HG02588 (cell line): Measurements from ENCODE around the gene BRD1.
"Not testable (repeated sequence)": the region's sequence is repeated elsewhere in the genome, so short reads cannot be mapped to it uniquely, and the experiment has no call there.

Source experiments
- ATAC-seq: cut with Tn5 transposase; IDR thresholded peaks from one replicate; pipeline ENCODE4 v1.9.1; 2021; ENCODE audit warnings: mild to moderate bottlenecking, moderate library complexity; ENCODE audit not compliant: unreplicated experiment

The BRD1 gene

DNA sequence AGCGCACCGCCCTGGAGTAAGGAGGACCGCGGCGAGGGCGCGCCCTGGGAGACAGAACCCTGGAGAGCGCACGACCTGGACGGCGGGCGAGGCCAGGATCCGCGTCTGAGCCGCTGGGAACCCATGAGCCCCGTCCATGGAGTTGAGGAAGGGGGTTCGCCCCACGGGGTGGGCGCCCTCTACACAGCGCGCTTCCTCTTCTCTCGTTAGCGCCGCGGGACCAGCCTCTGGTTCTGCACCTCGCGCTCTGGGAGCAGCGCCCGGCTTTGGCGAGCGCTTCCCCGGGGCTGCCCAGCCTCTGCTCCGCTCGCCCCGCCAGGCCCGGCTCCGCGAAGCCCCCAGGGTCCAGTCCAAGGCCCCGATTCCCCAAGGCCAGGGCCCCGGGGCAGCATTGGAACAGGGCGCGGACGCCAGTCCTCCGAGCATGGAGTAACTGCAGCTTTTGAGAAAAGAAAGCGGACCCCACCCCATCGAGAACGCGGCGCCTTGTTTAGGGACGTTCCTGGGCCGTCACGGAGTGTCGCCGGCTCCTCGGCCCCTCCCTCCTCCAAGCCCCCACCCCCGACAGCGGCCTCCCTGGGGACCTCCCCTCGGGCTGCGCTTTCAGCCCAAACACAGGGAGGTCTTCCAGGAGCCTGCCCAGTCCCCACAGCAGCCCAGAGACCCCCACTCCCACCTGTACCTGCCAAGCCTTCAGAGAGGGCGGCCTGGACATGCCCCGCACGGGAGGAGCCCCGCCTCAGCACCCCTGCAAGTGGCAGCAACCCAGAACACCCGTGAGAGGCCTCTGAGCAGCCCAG lies 56.2 kb downstream of the BRD1 start:
- no peak for ATAC-seq

DNA sequence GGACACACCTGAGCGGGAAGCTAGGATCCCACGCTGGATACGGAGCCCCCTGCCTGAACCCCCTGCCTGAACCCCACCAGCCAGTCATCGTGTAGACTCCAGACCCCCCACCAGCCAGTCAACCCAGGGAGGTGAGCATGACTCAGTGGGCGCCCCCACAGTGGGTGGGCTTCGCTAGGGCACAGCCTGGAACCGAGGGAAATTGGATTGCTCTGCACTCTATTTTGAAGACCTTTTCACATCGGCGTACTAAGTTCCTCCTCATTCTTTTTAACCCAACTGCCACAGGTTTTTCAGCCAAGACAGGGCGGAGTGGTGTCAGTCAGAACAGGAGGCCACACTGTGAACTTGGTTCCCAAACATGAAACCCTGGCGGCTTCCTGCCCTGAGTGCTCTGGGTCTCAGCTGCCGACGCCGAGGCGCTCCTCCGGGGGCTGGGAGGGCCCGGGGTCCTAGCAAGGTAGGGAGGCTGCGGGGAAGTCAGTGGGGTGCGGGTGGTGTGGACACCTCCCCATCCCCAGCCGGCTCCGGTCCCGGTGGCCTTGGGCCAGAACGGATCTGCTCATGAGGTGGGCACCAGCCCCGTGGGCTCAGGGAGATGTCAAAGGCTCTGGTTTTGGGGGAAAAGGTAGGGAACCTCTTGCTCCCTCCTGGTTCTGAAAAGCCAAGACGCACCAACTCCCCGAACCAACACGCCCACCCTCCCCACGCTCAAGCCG lies 57.0 kb downstream of the BRD1 start:
- ATAC-seq, result no peak

DNA sequence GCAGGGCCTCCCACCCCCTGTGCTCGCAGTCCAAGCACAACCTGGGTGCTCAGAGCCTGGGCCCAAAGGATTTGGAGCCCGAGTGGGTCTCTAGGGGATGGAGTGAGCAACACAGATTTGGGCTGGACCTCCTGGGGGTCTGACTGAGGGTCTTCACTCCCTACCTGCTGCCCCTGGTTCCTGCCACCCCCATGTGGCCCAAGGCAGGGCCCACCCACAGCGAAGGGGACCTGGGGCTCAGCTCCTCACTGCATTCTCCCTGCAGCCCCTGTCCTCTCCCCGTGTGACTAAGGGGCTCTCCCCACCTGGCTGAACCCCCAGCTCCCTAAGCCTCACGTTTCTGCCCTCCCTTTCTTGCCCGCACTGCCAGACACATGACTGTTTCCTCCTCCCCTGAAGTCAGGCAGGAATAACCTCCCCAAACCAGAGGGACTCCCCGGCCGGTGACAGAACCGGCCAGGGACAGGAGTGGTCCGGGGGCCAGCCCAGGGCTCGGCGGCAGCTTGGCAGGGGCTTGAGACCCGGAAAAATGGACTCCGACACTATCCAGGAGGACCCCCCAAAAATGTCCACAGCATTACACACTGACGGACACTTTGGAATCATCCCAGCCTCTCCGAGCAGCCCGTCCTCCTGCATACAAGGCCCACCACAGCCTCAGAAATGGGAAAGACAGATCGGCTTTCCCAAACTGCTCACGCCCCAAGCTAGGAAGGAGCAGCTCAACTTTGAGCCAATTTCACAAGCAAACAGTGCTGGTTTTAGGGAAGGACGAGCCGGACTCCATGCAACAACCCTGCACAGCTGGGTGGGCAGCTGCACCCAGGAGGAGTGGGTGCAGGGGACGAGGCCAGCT lies 57.8 kb downstream of the BRD1 start:
- ATAC-seq, result no peak

DNA sequence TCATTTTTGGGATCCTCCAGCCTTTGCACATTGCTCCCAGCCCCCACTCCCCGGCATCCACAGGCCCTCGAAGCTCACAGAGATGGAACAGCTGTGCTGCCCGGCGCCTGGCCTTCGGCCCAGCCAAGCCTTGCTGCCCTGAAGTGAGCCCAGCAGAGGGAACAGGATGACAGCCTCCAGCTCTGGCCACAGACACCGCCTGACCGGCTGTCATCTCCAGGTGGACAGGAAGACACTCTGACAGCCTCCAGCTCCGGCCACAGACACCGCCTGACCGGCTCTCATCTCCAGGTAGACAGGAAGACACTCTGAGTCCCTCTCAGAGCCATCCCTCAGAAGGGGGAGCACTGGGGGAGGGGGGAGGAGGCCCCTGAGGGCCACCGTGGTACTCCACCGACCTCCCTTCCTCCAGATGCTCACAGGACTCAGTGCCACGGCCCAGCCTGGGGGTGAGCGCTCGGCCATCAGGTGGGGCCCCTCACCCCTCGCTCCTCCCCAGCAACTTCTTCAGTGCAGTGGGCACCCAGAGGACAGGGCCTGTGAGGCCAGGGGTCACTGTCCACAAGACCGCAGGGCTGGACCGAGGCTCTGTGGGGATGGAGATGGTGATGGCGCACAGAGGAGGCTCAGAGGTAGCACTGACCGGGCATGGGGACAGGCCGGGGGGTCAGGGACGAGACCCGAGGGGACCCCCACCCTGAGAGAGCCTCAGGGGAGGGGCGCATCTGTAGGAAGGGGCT lies 58.6 kb downstream of the BRD1 start:
- ATAC-seq, result no peak

DNA sequence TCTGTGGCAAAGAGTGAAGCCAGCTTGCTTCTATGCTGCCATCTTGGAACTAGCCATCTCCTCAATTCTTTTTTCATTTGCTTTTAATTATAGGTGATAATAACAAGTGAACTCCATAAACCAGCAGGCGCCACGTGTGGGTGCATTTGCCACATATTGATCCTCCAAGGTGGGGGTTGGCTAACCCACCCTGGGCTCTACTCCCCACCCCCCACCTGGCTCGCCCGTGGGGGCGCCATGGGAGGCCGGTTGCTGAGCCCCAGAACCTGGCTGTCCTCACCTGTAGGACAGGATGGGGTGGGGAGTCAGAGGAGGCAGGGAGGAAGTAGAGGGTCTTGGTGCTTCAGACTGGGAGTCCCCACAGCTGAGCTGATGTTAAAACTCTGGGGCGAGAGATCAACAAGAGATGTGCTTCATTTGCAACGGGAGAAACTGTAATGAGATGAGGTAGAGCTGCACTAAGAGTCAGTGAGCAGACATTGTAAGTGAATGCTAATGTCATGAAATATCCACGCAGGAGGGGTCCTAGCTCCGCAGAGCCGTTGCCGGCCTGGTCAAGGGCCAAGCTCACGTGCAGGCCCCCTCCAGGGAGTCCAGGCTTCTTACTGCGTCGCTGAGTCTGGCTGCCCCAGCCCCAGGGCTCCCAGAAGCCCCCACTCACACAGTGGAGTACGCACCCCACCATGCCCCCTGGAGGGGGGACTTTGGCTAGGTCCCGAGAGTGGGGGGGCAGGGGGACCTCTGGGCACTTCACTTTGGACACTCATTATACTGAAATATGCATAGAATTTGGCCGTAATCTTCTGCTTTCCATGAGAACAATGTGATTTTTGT lies 59.4 kb downstream of the BRD1 start:
- ATAC-seq, result no peak

DNA sequence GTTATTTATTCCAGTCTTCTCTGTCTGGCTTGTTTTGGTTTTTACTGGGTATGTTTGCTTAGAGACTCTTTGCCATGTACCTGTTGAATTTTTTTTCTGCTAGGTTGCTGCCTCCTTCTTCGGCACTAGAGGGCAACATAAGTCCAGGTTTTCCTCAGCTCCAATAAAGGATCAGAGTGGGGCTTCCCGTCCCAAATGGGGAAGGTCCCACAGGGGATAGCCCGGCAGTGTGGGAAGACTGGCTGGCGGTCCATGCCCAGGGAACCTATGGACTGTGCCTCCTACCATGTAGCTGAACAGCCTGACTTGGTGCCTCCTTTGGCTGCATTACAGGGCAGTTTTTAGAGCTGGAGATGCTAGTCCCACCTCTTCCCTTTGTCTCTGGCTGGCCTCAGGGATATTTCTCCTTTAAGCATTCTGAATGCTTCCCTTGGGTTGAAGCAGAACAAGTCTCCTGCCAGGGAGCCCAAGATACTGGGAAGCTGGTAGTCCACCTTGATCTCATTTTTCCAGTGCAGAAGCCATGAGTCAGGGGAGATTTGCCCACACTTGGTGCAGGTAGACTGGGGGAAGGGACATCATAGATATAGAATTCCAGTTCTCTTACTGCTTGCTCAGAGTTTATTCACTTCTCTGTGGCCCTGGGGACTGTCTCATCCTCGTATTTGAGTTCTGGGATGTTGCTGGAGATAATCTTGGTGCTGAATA lies 60.2 kb downstream of the BRD1 start:
- no peak for ATAC-seq

DNA sequence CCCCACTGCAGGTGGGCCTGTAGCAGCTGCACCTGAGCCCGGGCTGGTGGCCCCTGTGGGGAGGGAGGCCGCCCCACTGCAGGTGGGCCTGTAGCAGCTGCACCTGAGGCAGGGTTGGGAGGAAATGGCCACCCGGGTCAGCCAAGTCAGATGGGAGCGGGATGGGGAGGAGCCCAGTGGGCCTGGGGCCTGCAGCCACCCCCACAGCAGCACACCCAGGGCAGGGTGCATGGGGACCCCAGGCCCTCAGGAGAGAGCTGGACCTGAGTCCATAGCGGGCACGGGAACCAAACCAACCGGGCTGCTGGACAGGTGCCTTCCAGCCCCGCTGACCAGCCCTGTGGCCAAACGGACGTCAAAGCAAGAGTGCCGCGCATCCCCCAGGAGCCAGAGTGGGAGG lies 61.7 kb downstream of the BRD1 start:
- ATAC-seq, result no peak

DNA sequence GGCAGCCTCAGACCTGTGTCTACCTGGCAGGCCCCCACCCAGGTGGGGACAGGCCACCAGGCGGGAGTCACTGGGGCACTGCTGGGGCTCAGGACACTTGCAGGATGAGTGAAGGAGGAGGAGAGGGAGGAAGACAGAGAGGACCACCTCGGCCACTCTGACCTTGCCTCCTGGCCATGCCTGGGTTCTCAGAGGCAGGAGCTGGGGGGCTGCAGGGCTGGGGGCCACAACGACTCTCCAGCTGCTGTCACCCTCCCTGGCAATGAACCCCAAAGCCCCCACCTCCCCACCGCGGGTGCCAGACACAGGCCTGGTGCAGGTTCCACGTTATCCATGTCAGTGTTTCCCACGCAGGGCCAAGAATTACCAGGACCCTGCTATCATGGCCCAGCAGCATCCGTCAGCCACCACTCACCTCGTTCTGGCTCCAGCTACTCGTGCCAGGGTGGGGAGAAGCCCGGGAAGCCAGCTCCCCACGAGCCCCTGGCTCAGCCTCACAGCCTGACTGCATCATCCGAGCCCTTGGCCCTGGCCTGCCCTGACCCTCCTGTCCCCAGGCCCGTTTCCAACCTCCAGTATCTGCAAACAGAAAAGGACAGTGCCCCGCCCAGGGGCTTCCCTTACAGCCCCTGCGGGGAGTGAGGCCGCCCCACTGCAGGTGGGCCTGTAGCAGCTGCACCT lies 62.4 kb downstream of the BRD1 start:
- no peak for ATAC-seq

DNA sequence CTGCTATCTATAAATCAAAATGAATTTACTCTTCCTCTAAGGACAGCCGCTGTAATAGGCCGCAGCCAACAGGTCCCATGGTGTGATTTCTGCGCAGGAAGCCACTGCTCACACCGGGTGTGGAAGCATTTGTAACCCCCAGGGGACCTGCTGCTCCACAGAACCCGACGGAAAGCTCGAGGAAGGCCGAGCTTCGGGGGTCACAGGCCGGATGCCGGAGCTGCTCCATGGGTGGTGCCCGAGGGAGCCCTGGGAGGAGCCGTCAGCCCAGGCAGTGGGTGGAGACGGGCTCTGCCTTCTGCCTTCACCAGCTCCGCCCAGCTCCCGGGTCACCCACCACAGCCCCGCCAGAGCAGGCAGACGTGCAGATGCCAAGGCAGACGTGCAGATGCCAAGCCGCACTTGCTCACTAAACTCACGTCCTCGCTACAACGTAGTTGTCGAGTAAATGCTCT lies 63.5 kb downstream of the BRD1 start:
- ATAC-seq, result no peak

DNA sequence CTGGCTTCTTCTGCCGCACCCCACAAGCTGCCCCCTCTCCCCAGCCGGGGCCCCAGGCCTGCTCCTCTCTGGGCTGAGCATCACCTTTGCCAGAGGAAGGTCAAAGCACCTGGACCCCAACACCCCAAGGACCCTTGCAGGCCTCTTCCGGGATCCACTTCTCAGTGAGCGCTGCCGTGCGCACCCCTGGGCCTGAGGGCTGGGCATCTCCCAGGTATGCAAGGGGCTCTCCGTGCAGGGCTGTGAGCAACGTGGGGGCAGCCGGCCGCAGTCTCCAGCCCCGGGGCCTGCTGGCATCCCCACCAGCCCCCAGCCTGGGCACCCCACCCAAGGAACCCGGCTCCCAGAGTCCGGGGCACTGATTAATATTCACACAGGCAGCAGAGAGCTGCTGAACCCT lies 64.0 kb downstream of the BRD1 start:
- ATAC-seq, result no peak

DNA sequence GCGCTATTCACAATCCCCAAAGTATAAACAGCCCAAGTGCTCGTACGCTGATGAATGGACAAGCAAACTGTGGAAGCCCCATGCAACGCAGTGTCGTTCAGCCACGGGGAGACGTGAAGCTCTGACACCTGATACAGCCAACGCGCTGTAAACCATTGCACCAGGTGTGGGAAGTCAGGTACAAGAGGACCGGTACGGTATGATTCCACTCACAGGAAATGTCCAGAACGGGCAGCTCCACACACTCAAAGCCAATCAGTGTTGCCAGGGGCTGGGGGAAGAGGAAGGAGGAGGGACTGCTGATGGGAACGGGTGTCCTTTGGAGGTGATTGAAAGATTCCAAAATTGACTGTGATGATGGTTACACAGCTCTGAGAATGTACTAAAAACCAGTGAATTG lies 64.5 kb downstream of the BRD1 start:
- no peak for ATAC-seq

DNA sequence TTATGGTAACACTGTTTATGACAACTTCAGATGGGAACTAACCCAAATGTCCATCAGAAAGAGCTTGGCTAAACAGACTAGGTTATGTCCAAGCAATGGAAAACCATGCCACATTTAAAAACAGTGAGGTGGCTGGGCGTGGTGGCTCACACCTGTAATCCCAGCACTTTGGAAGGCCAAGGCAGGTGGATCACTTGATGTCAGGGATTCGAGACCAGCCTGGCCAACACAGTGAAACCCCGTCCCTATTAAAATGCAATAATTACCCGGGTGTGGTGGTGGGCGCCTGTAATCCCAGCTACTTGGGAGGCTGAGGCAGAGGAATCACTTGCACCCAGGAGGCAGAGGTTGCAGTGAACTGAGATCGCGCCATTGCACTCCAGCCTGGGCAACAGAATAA lies 65.1 kb downstream of the BRD1 start:
- not testable (repeated sequence) for ATAC-seq

DNA sequence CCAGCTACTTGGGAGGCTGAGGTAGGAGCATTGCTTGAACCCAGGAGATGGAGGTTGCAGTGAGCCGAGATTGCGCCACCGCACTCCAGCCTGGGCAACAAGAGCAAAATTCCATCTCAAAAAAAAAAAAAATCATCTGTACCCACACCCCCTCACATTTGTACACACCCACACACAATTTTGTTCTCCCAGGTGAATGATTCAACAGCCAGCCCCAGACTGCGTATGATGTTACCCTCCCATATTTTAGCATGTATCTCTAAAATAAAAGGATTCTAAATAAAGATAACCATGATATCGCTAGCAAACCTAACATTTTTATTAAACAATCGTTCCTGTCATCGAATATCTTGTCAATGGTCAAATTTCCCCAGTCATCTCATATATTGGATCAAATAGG lies 65.8 kb downstream of the BRD1 start:
- ATAC-seq, result no peak

DNA sequence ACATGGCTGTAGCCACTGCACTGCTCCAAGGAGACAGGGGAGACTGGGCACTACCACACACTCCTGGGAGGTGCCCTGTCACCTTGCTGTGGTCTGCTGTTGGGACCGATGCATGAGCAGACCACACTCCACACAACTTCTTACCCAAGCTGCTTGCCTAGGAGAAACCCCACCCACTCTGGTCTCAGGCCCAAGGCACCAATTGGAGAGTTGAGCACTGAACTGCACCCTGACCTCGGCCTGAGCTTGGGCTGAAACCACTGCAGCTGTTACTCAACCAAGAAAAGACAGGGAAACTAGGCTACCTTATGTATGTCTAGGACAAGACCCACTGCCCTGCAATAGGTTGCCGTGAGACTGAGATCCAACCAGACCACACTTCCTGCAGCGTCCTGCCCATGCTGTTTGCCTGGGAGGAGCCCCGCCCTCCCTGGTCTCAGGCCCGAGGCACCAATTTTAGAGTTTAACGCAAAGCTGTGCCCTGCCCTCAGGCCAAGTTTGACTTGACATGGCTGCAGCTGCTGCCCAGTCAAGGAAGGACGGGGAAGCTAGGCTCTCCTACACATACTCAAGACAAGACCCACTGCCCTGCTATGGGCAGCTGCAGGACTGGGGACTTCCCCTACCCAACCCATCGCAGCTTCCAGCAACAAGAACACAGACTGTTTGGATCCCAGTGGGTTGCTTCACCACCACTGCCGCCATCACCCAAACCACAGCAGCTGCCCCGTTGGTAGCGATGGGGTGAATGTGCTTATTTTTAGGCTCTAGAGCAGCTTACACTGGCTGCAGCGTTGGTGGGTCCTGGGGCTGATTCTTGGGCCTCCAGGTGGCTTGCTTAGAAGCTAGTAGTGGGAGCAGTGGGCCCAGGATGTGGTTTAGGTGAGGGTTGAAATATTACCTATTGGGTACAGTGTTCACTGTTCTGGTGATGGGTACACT lies 66.8 kb downstream of the BRD1 start:
- ATAC-seq, result peak; percentile 51

DNA sequence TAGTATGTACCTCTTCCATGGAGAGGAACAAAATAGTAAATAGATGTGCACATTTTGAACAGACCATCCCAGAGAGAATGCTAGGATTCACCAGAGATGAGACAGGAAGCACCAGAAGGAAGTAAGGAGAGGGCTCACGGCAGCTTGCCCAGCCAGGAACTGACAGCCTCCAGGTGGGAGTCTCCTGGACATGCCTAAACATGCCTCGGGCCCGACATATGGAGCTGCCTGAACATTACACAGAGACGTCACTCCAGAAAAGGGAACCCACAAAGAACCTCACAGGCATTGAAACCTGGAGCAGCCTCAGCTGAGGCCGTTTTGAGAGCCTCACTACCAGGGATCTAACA lies 67.4 kb downstream of the BRD1 start:
- ATAC-seq, result no peak

DNA sequence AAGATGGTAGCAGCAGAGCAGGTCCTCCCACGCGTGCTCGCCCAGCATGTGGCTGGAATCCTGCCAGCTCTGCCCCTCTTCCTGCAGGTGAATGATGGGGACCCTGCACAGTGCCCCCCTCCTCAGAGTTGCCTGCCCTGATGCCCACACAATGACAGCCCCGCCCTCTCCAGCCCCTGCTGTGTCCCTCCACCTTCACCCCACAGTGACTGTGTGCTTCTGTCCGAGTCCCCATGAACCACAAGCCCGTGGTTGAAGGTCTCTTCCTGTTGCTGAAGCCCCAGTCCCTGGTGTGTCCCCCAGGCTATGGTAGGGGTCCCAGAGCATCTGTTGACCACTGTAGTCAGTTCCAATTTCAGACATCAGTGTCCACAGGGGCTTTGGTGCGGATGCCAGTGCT lies 71.0 kb downstream of the BRD1 start:
- ATAC-seq, result no peak

DNA sequence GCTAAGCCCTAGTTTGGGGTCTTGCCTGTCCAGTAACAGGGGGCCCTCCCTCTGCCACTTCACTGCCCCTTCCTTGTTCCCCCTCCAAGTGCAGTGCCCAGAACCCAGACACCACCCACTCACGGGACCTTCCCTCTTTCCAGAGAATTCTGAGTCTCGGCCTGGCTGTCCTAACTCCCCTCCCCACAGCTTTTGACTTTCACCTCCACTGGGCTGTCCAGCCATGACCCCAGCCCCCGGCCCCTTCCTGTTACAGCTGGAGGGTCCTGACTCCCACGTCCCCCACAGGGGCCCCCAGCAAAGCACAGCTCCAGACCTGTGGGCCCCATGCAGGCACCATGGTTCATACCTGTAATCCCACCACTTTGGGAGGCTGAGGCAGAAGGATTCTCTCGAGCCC lies 71.5 kb downstream of the BRD1 start:
- ATAC-seq, result no peak

DNA sequence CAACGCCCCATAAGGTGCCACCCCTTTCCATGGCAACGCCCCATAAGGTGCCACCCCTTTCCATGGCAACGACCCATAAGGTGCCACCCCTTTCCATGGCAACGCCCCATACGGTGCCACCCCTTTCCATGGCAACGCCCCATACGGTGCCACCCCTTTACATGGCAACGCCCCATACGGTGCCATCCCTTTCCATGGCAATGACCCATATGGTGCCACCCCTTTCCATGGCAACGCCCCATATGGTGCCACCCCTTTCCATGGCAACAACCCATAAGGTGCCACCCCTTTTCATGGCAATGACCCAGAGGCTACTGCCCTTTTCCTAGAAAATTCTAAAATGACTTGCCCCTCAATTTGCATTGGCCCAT lies 72.1 kb downstream of the BRD1 start:
- ATAC-seq, result no peak
